ACC112 (cell line): ENCODE data around the gene AKAP13.

Source experiments
- H2AFZ ChIP-seq: fragments of 200-600 bp; sonication (generic); one replicate; pipeline ENCODE4 v1.6.0; 2017; ENCODE audit warnings: antibody characterized with exemption, low read length; ENCODE audit not compliant: unreplicated experiment
- H3K27ac ChIP-seq: fragments of 200-600 bp; sonication (generic); 2 replicates; pipeline ENCODE4 v1.5.1; 2014; ENCODE audit warnings: low read depth, mild to moderate bottlenecking, antibody characterized with exemption, low read length, moderate library complexity
- H3K27me3 ChIP-seq: fragments of 200-600 bp; sonication (generic); 2 replicates; pipeline ENCODE4 v1.6.1; 2014; ENCODE audit warnings: mild to moderate bottlenecking, antibody characterized with exemption, low read length, moderate library complexity, mixed read lengths; ENCODE audit not compliant: insufficient read depth
- H3K36me3 ChIP-seq: fragments of 200-600 bp; sonication (generic); 2 replicates; pipeline ENCODE4 v1.6.1; 2016; ENCODE audit warnings: mild to moderate bottlenecking, antibody characterized with exemption, low read length, moderate library complexity, mixed read lengths; ENCODE audit not compliant: insufficient read depth
- H3K4me1 ChIP-seq: fragments of 200-600 bp; sonication (generic); one replicate; pipeline ENCODE4 v1.6.1; 2016; ENCODE audit warnings: low read length, mixed read lengths; ENCODE audit not compliant: insufficient read depth, unreplicated experiment, control insufficient read depth
- H3K4me3 ChIP-seq: fragments of 200-600 bp; sonication (generic); 2 replicates; pipeline ENCODE4 v1.5.1; 2014; ENCODE audit warnings: mild to moderate bottlenecking, low read depth, low read length
- H3K79me2 ChIP-seq: fragments of 200-600 bp; sonication (generic); one replicate; pipeline ENCODE4 v1.6.0; 2016; ENCODE audit warnings: low read length; ENCODE audit not compliant: control insufficient read depth, unreplicated experiment, insufficient read depth

AKAP13 gene

DNA sequence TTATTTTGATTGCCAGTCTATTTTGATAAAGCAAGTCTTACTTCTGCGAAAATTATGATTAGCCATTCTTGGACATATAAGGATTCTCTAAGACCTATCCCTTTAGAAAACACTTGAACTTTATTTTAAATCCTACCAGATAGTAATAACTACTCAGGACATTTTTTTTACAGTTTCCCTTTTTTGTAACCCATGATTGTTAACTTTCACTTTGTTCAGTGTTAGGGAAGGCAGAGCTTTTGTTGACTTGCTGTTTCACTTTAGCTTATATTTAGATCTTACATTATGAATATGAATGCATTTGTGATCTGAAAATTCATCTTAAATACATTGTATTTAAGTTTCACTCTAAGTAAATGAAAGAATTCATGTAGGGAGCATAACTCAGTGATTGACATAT, 167.0 kb downstream of the AKAP13 start:
- Histone ChIP-seq H3K79me2 (no peaks in the 10 kb centered on the region), H2AFZ (no peak overlapping the region), H3K27ac (no peak overlapping the region), H3K4me1 (peaks cover 5% of the 10 kb centered on the region), H3K36me3 (peaks cover 19% of the 10 kb centered on the region), H3K4me3 (no peak overlapping the region), H3K27me3 (no peaks in the 10 kb centered on the region)

GRCh38 chr15:85550283-85550682, 169.9 kb downstream of the AKAP13 start:
- Histone ChIP-seq H3K36me3 (peaks cover 12% of the 10 kb centered on the region), H3K4me3 (no peak overlapping the region), H3K4me1 (peaks cover under 1% of the 10 kb centered on the region), H3K79me2 (no peaks in the 10 kb centered on the region), H2AFZ (no peak overlapping the region), H3K27me3 (no peaks in the 10 kb centered on the region), H3K27ac (no peak overlapping the region)

- no peak overlapping the region for H3K4me3 ChIP-seq
- no peak overlapping the region for H3K27ac ChIP-seq
- H2AFZ ChIP-seq = no peak overlapping the region
- H3K36me3 ChIP-seq = peaks cover 12% of the 10 kb centered on the region
- H3K27me3 ChIP-seq = no peaks in the 10 kb centered on the region
- no peaks in the 10 kb centered on the region for H3K4me1 ChIP-seq
- H3K79me2 ChIP-seq = no peaks in the 10 kb centered on the region
Observed at GRCh38 chr15:85551221-85551832, 170.9 kb downstream of the AKAP13 start.

DNA sequence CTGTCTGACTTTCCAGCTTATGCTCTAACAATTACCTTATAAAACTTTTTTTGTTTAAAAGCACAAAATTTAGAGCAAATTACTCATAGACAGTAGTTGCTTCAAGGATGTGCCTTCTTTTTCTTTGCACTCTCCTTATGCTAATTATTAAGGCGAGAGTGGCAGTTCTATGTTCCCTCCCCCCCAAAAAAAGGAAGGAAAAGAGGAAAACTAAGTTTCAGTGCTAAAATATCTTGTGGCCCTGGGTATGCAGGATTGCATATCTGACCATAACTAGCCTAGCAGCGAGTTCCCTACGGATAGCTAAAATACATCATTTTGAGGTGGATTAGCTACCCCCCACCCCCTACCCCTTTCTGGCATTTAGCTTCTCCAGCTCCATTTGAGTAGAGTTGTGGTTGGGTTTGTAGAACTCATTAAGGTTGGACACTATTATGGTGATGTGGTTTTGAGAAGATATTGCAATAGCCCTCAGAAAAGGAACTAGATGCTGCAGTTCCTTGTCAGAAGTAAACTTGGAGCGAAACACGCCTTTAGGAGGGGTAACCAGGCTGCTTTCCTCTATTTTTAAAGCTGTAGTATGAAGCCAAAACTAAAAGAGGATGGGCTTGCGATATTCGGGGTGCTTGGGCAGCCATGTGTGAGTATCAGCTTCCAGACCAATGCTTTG, 174.6 kb downstream of the AKAP13 start:
- Histone ChIP-seq H3K4me3 (no peak overlapping the region), H3K27ac (no peak overlapping the region), H3K4me1 (peaks cover 3% of the 10 kb centered on the region)

GRCh38 chr15:85555875-85556617, 175.6 kb downstream of the AKAP13 start:
- peaks cover 3% of the 10 kb centered on the region for H3K4me1 ChIP-seq
- H2AFZ ChIP-seq = no peak overlapping the region
- no peak overlapping the region for H3K4me3 ChIP-seq
- peaks cover 5% of the 10 kb centered on the region; the same call in 1 of the 2 replicates for H3K36me3 ChIP-seq
- no peaks in the 10 kb centered on the region for H3K79me2 ChIP-seq
- H3K27ac ChIP-seq = no peak overlapping the region
- no peaks in the 10 kb centered on the region for H3K27me3 ChIP-seq

More for the DNA sequence above, 174.6 kb downstream of the AKAP13 start:
- no peak overlapping the region for H2AFZ ChIP-seq
- no peaks in the 10 kb centered on the region for H3K79me2 ChIP-seq
- peaks cover 7% of the 10 kb centered on the region; the same call in 1 of the 2 replicates for H3K36me3 ChIP-seq
- H3K27me3 ChIP-seq = no peaks in the 10 kb centered on the region

DNA sequence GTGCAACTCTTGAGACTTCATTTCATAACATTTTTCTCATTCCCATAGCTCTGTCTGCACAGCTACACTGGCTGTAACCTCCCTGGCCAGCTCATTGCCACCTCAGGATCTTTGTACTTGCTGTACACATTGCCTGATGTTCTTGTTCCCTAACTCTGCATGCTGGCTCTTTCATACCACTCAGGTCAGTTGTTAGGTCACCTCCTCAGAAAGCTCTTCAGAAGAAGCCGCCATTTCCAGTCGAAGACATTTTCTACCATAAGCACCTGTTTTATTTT, 176.2 kb downstream of the AKAP13 start:
- peaks cover 3% of the 10 kb centered on the region for H3K4me1 ChIP-seq
- peaks cover 3% of the 10 kb centered on the region; the same call in 1 of the 2 replicates for H3K36me3 ChIP-seq
- H3K27me3 ChIP-seq = no peaks in the 10 kb centered on the region
- H3K27ac ChIP-seq = no peak overlapping the region
- H2AFZ ChIP-seq = no peak overlapping the region
- H3K79me2 ChIP-seq = no peaks in the 10 kb centered on the region
- H3K4me3 ChIP-seq = no peak overlapping the region

DNA sequence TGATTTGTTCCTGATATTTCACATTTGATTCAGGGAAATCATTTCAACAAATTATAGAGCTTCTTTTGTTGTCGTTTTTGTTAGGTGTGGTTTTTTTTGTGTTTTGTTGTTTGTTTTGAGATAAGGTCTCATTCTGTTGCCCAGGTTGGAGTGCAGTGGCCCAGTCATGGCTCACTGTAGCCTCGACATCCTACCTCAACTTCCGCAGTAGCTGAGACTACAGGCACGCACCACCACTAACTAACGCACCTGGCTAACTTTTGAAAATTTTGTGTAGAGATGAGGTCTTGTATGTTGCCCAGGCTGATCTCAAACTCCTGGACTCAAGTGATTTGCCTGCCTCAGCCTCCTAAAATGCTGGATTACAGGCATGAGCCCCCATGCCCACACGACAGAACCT, 177.0 kb downstream of the AKAP13 start:
- Histone ChIP-seq H3K36me3 (peaks cover 3% of the 10 kb centered on the region; the same call in 1 of the 2 replicates), H3K79me2 (no peaks in the 10 kb centered on the region), H2AFZ (no peak overlapping the region), H3K4me3 (no peak overlapping the region), H3K27ac (no peak overlapping the region), H3K4me1 (peaks cover 3% of the 10 kb centered on the region), H3K27me3 (no peaks in the 10 kb centered on the region)

DNA sequence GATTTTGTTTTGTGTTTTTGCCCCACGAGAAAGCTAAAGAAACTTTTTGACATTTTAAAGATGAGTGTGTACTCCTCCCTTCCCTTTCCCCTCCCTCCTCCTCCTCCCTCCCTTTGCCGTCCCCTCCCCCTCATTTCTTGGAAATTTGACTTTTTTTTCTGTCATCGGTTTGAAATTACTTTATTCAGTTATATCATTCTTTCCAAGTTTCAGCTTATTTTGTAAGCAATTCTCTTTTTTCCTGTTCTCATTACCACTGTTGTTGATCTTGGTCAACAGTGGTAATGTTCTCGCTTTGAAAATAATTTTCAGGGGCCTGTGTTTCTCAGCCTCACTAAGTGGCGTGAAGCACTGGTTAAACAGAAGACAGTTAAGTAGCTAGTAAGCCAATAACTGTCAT, 178.4 kb downstream of the AKAP13 start:
- Histone ChIP-seq H3K27me3 (no peaks in the 10 kb centered on the region), H3K4me1 (peaks cover 6% of the 10 kb centered on the region), H3K36me3 (peaks cover 3% of the 10 kb centered on the region; the same call in 1 of the 2 replicates), H2AFZ (no peak overlapping the region), H3K4me3 (no peak overlapping the region), H3K79me2 (no peaks in the 10 kb centered on the region), H3K27ac (no peak overlapping the region)

DNA sequence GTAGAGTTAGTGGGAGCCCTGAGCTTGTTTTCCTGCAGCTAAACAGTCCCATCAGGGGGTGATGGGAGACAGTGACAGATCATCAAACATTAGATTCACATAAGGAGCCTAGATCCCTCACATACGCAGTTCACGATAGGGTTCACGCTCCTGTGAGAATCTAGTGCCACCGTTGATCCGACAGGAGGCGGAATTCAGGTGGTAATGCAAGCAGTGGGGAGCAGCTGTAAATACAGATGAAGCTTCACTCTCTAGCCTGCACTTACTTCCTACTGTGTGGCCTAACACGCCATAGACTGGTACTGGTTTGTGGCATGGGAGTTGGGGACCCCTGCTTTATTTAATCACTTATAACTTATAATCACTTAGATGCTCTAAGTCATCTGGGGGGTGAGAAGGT, 179.1 kb downstream of the AKAP13 start:
- Histone ChIP-seq H2AFZ (no peak overlapping the region), H3K36me3 (peaks cover 3% of the 10 kb centered on the region; the same call in 1 of the 2 replicates), H3K79me2 (no peaks in the 10 kb centered on the region), H3K27me3 (no peaks in the 10 kb centered on the region), H3K27ac (no peak overlapping the region), H3K4me3 (no peak overlapping the region), H3K4me1 (peaks cover 6% of the 10 kb centered on the region)

- Histone ChIP-seq H3K4me1 (peaks cover 6% of the 10 kb centered on the region), H3K79me2 (no peaks in the 10 kb centered on the region), H3K4me3 (no peak overlapping the region), H3K36me3 (no peaks in the 10 kb centered on the region), H3K27me3 (no peaks in the 10 kb centered on the region), H2AFZ (no peak overlapping the region), H3K27ac (no peak overlapping the region)
Observed at GRCh38 chr15:85562824-85563223, 182.4 kb downstream of the AKAP13 start.

DNA sequence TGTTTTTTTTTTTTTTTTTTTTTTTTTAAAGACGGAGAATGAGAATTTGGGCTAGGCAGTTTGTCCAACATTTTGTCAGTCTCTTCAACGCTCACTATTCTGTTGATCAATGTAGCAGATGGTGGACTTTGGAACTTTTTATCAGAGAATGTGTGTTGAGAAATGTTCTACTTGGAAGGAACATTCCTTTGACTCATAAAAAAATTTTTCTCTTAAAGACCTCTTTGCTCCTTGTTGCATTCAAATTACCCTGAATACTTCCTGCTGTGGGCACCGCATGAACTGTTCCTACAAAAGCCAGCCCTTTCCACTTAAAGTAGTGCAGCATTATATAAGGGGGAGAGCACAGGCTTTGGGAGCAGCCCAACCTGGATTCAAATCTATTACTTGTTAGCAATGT, 182.9 kb downstream of the AKAP13 start:
- Histone ChIP-seq H3K4me1 (peaks cover 6% of the 10 kb centered on the region), H3K27ac (no peak overlapping the region), H3K36me3 (no peaks in the 10 kb centered on the region), H3K27me3 (no peaks in the 10 kb centered on the region), H3K4me3 (no peak overlapping the region), H2AFZ (no peak overlapping the region), H3K79me2 (no peaks in the 10 kb centered on the region)
